HUDEP-2 (cell line): ENCODE results near the gene CDHR2.
"Not testable (repeated sequence)": the region's sequence is repeated elsewhere in the genome, so short reads cannot be mapped to it uniquely, and the experiment has no call there.

Experiments
- DNase-seq, 76 experiments: peaks; one replicate each; lab custom pipeline; 2025; ENCODE audit not compliant: unreplicated experiment in 76 of 76; lab: John Stamatoyannopoulos, UW

The CDHR2 gene

GRCh38 chr5:176540956-176541337 lies 8.2 kb upstream of the CDHR2 start:
- DNase-seq: no peak

DNA sequence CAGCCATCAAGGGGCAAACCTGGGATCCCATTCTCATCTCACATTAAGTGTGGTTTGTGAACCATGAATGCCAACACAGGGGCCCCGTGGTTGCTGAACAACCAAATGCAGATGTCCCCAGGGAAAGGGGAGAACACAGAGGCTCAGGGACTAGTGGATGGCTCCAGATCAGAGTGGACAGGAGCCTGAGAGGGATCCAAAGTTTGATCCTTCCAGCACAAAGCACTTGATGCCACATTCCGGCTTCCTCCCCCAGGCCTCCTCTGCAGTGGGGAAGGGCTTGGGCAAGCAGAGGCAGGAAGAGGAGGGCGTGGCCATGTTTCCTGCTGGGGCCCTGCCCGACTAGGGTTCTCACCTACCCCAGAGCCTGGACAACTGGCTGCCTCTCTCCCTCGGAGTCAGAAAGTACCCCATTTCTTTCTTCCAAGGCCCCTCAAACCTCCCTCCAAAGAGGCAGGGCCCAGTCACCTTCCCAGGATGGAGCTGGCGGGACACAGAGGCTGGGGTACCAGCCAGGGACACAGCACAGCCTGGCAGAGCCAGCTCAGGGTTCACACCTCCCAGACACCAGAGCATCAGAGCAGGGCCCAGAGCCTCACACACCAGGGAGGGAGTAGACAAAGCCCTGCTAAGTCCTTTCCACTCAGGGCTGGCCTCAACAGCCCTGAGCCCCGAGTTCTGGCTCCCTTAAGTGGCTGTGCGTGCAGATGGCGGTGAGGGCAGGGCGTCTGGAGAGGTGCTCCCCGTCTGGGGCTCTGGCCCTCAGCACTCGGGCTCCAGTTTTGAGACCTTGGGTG lies 7.6 kb upstream of the CDHR2 start:
- peak in 17 of 76 experiments; percentile 11 to 34 (median 23) for DNase-seq

DNA sequence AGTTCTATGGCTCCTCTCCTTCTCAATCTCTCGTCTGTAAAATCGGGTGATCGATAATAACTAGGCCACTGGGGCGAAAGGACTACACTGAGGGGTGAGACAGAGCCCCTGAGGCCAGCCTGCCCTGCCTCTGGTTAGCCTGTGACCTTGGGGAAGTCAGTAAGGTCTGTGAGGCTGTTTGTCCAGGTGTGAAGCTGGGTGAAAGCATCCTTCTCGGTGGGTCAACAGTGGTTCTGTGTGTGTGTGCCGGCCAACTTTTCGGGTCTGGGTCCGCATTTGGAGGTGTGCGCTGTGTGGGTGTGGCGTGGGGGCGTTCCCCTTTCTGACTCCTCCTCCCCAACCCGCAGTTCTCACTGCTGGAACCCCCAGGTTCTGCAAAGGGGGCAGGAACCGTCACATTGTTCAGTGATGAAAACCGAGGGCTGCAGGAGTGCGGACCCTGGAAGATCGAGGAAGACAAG lies 7.0 kb upstream of the CDHR2 start:
- DNase-seq: peak in 17 of 76 experiments; percentile 12 to 43 (median 27)

DNA sequence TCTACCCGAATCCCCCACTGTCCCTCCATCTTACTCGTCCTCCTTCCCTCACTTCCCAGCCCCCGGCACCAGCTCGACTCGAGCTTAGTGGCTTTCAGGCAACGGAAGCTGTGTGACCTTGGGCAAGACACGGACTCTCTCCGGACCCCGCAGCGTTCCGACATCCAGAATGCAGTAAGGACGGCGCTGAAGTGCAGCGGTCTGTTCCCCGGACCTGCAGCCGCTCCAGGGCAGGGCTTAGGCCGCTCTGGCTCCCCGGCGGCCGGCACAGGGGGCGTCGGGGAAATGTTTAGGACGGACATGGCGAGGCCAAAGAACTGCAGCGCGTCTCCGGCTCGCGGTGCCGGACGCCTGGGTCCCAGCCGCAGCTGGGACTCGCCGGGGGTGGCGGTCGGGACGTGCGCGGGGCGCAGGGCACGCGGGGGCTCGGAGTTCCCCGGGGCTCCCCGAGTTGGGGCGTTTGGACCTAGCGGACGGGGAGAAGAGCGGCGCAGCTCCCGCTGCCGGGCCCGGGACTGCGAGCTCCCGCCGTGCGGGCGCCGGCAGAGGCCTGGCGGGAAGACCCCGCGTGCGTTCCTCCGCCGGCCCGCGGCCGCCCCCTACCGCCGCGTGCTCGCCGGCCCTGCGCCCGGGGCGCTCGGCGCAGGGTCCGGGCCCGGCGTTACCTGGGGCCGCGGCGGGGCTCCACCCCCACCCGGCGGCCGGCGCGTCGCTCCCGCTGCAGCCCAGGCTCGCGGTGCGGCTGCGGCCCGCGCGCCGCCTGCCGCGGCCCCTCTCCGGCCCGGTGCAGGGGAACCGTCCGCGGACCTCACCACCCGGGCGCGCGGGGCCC lies 6.3 kb upstream of the CDHR2 start:
- peak in 4 of 76 experiments; percentile 29 to 40 (median 32) for DNase-seq

GRCh38 chr5:176543428-176544182 lies 5.5 kb upstream of the CDHR2 start:
- DNase-seq: peak in 67 of 76 experiments; percentile 8 to 75 (median 56)

- DNase-seq: no peak
These were observed 3.8 kb upstream of the CDHR2 start for GRCh38 chr5:176545388-176545736.

- DNase-seq: no peak
These were observed 3.2 kb upstream of the CDHR2 start for GRCh38 chr5:176545737-176546509.

DNA sequence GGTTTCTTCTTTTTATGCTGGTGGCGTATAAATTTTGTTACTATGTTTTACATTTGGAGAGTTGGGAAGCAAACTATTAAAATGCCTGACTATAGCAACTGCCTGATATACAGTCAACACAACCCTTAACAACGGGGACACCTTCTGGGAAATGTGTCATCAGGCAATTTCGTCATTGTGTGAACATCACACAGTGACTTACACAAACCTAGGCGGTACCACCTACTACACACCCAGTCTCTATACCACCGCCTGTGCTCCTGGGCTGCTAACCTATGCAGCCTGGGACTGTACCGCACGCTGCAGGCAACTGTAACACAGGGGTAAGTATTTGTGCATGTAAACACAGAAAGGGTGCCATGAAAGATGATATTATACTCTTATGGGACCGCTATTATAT lies 1.3 kb upstream of the CDHR2 start:
- no peak for DNase-seq

- DNase-seq: no peak
These were observed 729 bp downstream of the CDHR2 start for GRCh38 chr5:176549871-176550270.

DNA sequence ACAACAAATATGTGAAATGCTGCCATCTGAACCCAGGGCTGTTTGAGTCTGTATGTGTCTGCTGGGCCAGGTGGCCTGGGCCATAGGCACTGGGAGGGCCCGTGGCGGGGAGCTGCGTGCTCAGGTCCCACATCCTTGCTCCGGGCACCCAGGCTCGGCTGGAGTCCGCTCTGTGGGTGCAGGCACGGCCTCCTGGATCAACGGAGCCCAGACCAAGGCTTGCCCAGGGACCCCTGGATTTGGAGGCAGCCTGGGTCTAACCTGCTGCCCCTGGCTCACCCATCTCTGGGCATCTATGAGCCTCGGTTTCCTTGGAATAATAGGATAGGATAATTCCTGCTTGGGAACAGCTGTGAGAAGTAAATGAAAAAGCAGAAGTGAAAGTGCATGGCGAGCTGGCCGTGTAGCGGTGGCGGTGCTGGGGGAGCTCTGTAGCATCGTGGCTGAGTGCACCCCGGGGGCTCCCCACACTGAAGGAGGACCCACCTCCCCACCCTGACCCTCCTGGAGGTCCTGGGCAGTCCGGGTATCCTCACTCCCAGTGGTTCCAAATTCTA lies 1.2 kb downstream of the CDHR2 start:
- DNase-seq: no peak

- DNase-seq: not testable (repeated sequence)
These were observed 1.8 kb downstream of the CDHR2 start for GRCh38 chr5:176550937-176551336.

DNA sequence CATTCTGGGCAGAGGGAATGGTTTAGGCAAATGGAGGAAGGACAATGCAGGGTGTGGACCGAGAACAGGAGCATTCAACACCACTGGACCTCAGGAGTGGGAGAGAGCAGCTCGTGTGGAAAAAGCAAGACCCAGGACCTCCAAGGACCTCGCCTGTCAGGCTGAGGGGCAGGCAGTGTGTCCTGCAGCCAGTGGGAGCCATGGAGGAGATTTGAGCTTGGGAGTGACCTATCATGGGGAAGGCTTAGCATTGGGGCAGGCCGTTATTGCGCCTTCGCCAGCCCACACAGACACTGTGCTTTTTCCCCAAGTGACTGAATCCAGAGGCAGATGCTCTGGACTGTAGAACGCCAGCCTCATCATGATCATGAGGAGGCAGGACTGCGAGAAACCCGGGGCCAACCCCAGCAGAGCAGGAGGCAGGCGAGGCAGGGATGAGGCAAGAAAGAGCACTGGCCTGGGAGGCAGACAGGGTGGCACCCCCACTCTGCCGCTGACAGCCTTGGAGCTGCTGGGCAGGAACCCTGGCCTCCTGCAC lies 3.3 kb downstream of the CDHR2 start:
- no peak for DNase-seq

- DNase-seq: no peak
These were observed 4.3 kb downstream of the CDHR2 start for GRCh38 chr5:176553260-176554085.

- no peak for DNase-seq
These were observed 8.7 kb downstream of the CDHR2 start for GRCh38 chr5:176557846-176558245.

- peak in 37 of 76 experiments; percentile 2 to 62 (median 29) for DNase-seq
These were observed 10.5 kb downstream of the CDHR2 start for GRCh38 chr5:176559683-176560082.

DNA sequence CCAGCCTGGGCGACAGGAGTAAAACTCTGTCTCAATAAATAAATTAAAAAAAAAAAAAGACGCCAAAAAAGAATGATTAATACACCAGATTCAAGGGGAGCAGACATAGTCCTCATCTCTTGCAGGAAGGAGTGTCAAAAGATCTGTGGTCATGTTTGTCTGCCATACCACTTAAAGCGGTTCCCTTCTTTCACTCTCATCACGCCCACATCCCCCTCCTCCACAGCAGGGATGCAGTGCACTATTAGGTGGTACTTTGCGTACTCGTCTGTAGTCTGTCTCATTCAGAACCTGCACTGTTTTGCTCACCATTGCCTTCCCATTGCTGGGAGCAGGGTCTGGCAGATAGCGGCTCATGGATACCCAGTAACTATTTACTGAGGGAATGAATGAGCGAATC lies 11.2 kb downstream of the CDHR2 start:
- DNase-seq: no peak

GRCh38 chr5:176561259-176561658 lies 12.1 kb downstream of the CDHR2 start:
- DNase-seq: no peak

DNA sequence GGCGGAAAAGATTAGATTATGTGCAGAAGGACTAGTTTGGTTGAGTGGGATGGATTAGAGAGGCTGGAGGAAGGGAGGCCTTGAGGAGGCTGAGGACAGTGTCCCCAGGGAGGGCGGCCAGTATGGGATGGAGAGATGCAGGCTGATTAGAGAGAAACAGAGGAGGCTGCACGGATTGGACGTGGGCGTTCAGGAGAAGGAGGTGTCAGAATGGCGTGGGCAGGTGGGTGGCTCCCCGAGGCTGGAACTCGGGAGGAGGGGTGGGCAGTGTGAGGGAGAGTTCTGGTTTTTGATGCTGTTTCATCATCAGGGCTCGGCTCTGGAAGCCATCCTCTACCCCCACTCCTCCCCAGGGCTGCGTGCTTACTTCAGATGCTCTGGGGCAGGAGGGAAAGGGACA lies 13.0 kb downstream of the CDHR2 start:
- DNase-seq: no peak

DNA sequence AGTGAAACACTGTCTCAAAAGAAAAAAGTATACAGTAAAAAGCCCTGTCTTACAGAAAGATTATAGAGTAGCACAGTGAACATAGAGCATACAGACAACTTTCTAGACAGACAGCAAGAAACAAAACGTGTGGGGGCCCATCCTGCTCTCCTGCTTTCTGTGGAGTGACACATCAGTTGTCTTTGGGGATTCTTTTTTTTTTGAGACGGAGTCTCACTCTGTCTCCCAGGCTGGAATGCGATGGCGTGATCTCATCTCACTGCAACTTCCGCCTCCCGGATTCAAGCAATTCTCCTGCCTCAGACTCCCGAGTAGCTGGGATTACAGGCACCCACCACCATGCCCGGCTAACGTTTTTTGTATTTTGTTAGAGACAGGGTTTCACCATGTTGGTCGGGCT lies 14.9 kb downstream of the CDHR2 start:
- no peak for DNase-seq
